Measurements from ENCODE around the gene SSPN. TPM values are rescaled to one million over a fixed set of nuclear protein-coding genes. Genes with fewer than 3 reads are reported as not detected.

Gene SSPN
- total and polyA plus RNA-seq, 9 of the 15 experiments (the other 6 are each of a cell fraction or from before 2014, with no cell fraction given) = 0.40 TPM; not detected in 8

GRCh38 chr12:26205298-26205697 lies 9.9 kb downstream of the SSPN start:
- no peaks in the 10 kb centered on the region for H3K36me3 ChIP-seq (ENCODE audit: control insufficient read depth, insufficient read depth, low read length)
- H3K27me3 ChIP-seq (ENCODE audit: control insufficient read depth in 2 of 2, insufficient read depth in 2 of 2, low read length in 2 of 2) = peaks cover 0 to 11% of the 10 kb centered on the region in 2 experiments; a peak in 2 of 5 replicates
- no peaks in the 10 kb centered on the region for H3K79me2 ChIP-seq (ENCODE audit: control insufficient read depth, insufficient read depth, low read length)
- H3K9ac ChIP-seq (ENCODE audit: insufficient read depth in 1 of 2, low read depth in 2 of 2, low read length in 2 of 2) = no peak overlapping the region
- BruUV-seq (replicated peaks) = no TSS peak
- ChIA-PET POLR2A (no interaction called here), CTCF (ENCODE audit: low intra/inter-chr PET ratio) (no interaction called here)
- no peak for TF ChIP-seq MAFK (IDR thresholded peaks at IDR 0.05; ENCODE audit: low read length)
- TF ChIP-seq E2F3 (CRISPR knock-in tag; IDR thresholded peaks at IDR 0.05) = no peak
- TF ChIP-seq CBX1 (IDR thresholded peaks at IDR 0.05; ENCODE audit: low read depth) = no peak
- no peak for TF ChIP-seq FOXA3 (CRISPR knock-in tag; conservative IDR thresholded peaks at IDR 0.05 in 1 of 2, IDR thresholded peaks at IDR 0.05 in 1 of 2)
- TF ChIP-seq TEAD4 (IDR thresholded peaks at IDR 0.05; ENCODE audit: low read length) = no peak
- no peak for TF ChIP-seq TEAD4 (CRISPR knock-in tag; IDR thresholded peaks at IDR 0.05; ENCODE audit: borderline replicate concordance)
- no peak for TF ChIP-seq SAP30 (IDR thresholded peaks at IDR 0.05; ENCODE audit: borderline replicate concordance, insufficient read depth, low read depth, low read length, poor library complexity, severe bottlenecking)
- TF ChIP-seq GATA2 (CRISPR knock-in tag; IDR thresholded peaks at IDR 0.05) = no peak
- no peak for TF ChIP-seq TAF15 (IDR thresholded peaks at IDR 0.05; ENCODE audit: low read depth, low read length)
- no peak for TF ChIP-seq CHD4 (IDR thresholded peaks at IDR 0.05; ENCODE audit: insufficient read depth, insufficient replicate concordance, low read depth, low read length, poor library complexity, severe bottlenecking)
- no peak for TF ChIP-seq NRF1 (conservative IDR thresholded peaks at IDR 0.05 in 1 of 2, IDR thresholded peaks at IDR 0.05 in 1 of 2)
- ATAC-seq (no peak), FAIRE-seq (no peak), DNase-seq (ENCODE audit: extremely low read depth in 1 of 4, low spot score in 3 of 4) (no peak)
- in situ Hi-C loops (cut with MboI) (no loop called here), intact Hi-C loops (cut with micrococcal nuclease) (no loop called here)
- H3K9me3 ChIP-seq (replicated peaks; ENCODE audit: control insufficient read depth, insufficient read depth, low read depth, low read length) = no peaks in the 10 kb centered on the region
- H3K4me1 ChIP-seq (replicated peaks in 1 of 2; ENCODE audit: control insufficient read depth in 2 of 2, insufficient read depth in 2 of 2, low read length in 2 of 2) = no peaks in the 10 kb centered on the region
- no peaks in the 10 kb centered on the region for H4K20me1 ChIP-seq (replicated peaks; ENCODE audit: control insufficient read depth, insufficient read depth, low read length)
- H3K27ac ChIP-seq (ENCODE audit: extremely low read depth, low read depth, low read length) = no peak overlapping the region
- H3K4me3 ChIP-seq = no peak overlapping the region
- 0% methylated on average over 2 of the region's 2 CpGs for WGBS (ENCODE audit: insufficient coverage, low coverage, missing lambda C conversion rate)
- H2AFZ ChIP-seq (ENCODE audit: low read depth, low read length) = no peak overlapping the region
- H3K9me1 ChIP-seq (ENCODE audit: control insufficient read depth, insufficient read depth, low read length) = no peaks in the 10 kb centered on the region
- H3K4me2 ChIP-seq (ENCODE audit: insufficient read depth, low read length) = no peak overlapping the region

Measured in K562 (cell line).